Memory B cell (primary cell): ENCODE data around the gene GDF2.

Experiments
- ATAC-seq: fragments of 150-1000 bp; cut with Tn5 transposase; 2 replicates; pipeline ENCODE4 v1.10.0; 2021; ENCODE audit warnings: low read depth, mild to moderate bottlenecking, moderate library complexity
- DNase-seq, 2 donors: peaks; one replicate each; pipeline ENCODE4 v3.0.0; 2022; ENCODE audit warnings: low spot score in 2 of 2
- H3K27ac Mint-ChIP-seq: one replicate; pipeline ENCODE4 v1.8.0; 2022; ENCODE audit warnings: mild to moderate bottlenecking, moderate library complexity, mixed read lengths
- H3K27me3 Mint-ChIP-seq: one replicate; pipeline ENCODE4 v1.8.0; 2022; ENCODE audit warnings: mixed read lengths
- H3K36me3 Mint-ChIP-seq: one replicate; pipeline ENCODE4 v1.8.0; 2022; ENCODE audit warnings: mild to moderate bottlenecking, mixed read lengths
- H3K4me1 Mint-ChIP-seq: one replicate; pipeline ENCODE4 v1.8.0; 2022; ENCODE audit warnings: mixed read lengths
- H3K4me3 Mint-ChIP-seq: one replicate; pipeline ENCODE4 v1.8.0; 2022; ENCODE audit warnings: mild to moderate bottlenecking, moderate library complexity, mixed read lengths
- H3K9me3 Mint-ChIP-seq: one replicate; pipeline ENCODE4 v1.8.0; 2022; ENCODE audit warnings: mixed read lengths

GDF2 gene

DNA sequence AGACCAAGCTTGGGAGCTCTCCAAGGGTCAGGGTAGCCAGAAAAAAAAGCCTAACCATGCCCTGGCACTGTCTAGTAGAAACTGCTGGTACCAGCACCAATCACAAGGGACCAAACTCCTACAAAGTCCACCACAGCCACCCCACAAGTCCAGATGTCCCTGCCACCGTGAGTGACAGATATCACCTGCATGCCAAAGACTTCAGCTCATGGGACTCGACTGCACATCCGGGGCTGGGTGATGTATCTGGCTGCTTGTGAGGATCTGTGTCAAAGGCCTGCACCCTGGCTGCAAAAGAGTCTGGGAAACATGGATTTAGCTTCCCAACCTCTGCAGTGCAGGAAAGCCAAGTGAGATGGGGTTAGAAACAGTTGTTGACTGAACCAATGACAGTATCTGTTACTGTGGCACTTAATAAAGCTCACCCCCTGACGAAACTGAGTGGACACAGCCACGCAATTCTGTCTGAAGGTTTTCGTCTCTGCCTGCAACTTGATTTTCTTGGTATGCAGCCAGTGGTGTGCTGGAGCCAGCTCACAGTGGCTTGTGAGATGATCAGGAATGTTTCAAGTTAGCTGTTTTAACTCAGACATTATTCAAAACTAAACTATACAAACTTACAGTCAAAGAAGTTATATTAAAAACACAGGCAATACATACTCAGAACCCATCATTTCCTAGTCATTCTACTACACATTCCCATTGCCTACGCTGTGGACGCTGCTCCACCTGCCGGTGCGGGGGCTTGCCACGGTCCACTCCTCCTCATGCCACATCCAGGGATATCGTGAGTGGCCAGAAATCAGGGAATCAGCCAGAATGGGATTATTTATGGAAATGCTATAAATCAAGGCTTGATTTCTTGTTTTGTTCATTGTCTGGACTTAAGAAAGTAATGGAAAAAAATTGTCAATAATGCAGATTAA is 52.6 kb downstream of the GDF2 start:
- no peaks in the 10 kb centered on the region for H3K9me3 Mint-ChIP-seq
- H3K27ac Mint-ChIP-seq, result no peak overlapping the region
- H3K4me1 Mint-ChIP-seq, result peaks cover 5% of the 10 kb centered on the region
- DNase-seq, result no peak
- H3K27me3 Mint-ChIP-seq, result peaks cover 21% of the 10 kb centered on the region
- ATAC-seq, result no peak
- H3K4me3 Mint-ChIP-seq, result no peak overlapping the region
- H3K36me3 Mint-ChIP-seq, result no peaks in the 10 kb centered on the region

DNA sequence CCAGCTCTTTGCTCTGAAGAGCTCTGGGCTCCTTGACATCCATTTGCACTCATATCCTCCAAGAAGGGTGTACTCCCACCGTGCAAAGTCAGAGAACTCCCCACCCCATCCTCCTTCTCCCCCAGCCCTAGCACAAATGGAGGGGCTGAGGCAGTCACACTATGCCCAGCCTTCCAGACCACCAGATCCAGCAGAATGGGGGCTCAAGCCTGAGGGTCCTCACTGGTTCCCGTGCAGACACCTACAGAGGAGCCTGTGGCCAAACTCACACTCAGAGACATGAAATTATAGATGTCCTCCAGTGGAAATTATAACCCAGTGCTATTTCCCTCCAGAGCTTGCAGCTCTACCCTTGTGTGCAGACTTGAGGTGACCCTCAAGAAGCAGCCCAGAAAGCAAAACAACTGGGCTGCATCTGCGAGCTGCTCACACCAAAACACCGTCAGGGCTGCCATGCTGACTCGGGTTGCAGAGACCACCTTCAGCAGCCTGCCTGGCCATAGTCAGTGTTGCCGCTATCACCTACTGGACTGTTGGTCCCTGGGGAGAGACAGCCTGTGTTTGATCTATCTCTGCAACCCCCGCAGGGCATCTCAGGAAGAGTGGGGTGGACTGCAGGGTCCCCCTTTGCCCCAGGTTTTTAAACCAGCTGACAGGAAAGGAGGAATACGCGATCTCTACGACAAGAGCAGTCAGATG is 54.4 kb downstream of the GDF2 start:
- Mint-ChIP-seq H3K4me3 (no peak overlapping the region), H3K36me3 (no peaks in the 10 kb centered on the region), H3K27me3 (peaks cover 34% of the 10 kb centered on the region), H3K9me3 (no peaks in the 10 kb centered on the region), H3K4me1 (peaks cover 5% of the 10 kb centered on the region), H3K27ac (no peak overlapping the region)
- DNase-seq (no peak), ATAC-seq (no peak)
